GM18858 (cell line): ENCODE measurements around the gene SND1.

Experiments
- ATAC-seq: cut with Tn5 transposase; IDR thresholded peaks from one replicate; pipeline ENCODE4 v1.9.1; 2021; ENCODE audit not compliant: unreplicated experiment

SND1 gene

GRCh38 chr7:128055637-128056036, 403.6 kb downstream of the SND1 start:
- no peak for ATAC-seq

GRCh38 chr7:128056901-128057300, 404.9 kb downstream of the SND1 start:
- no peak for ATAC-seq

GRCh38 chr7:128057909-128058308, 405.9 kb downstream of the SND1 start:
- ATAC-seq = no peak

GRCh38 chr7:128059143-128059988, 407.4 kb downstream of the SND1 start:
- ATAC-seq = no peak

GRCh38 chr7:128060018-128060417, 408.0 kb downstream of the SND1 start:
- no peak for ATAC-seq

- ATAC-seq = no peak
Observed at GRCh38 chr7:128063088-128063487, 411.1 kb downstream of the SND1 start.

GRCh38 chr7:128065872-128066271, 413.9 kb downstream of the SND1 start:
- ATAC-seq = no peak

GRCh38 chr7:128066395-128066794, 414.4 kb downstream of the SND1 start:
- no peak for ATAC-seq

- ATAC-seq = no peak
Observed at GRCh38 chr7:128066858-128067257, 414.9 kb downstream of the SND1 start.

GRCh38 chr7:128067983-128068382, 416.0 kb downstream of the SND1 start:
- no peak for ATAC-seq

GRCh38 chr7:128068785-128069184, 416.8 kb downstream of the SND1 start:
- no peak for ATAC-seq

GRCh38 chr7:128069373-128070364, 417.7 kb downstream of the SND1 start:
- ATAC-seq = no peak

- ATAC-seq = no peak
Observed at GRCh38 chr7:128071376-128071775, 419.4 kb downstream of the SND1 start.

- ATAC-seq = no peak
Observed at GRCh38 chr7:128071801-128072200, 419.8 kb downstream of the SND1 start.

GRCh38 chr7:128073671-128074310, 421.8 kb downstream of the SND1 start:
- ATAC-seq = no peak

GRCh38 chr7:128074336-128074735, 422.3 kb downstream of the SND1 start:
- ATAC-seq = no peak

GRCh38 chr7:128074736-128075135, 422.7 kb downstream of the SND1 start:
- no peak for ATAC-seq

- ATAC-seq = no peak
Observed at GRCh38 chr7:128075242-128076095, 423.5 kb downstream of the SND1 start.

- no peak for ATAC-seq
Observed at GRCh38 chr7:128076196-128076795, 424.3 kb downstream of the SND1 start.

- ATAC-seq = no peak
Observed at GRCh38 chr7:128076796-128077271, 424.8 kb downstream of the SND1 start.
